ENCODE data around the gene SH3BGRL3.
"Not testable (repeated sequence)": the region's sequence is repeated elsewhere in the genome, so short reads cannot be mapped to it uniquely, and the experiment has no call there.

Gene SH3BGRL3

GRCh38 chr1:26279456-26280332 lies at the start of gene SH3BGRL3:
SH3BGRL3 (plus strand) TSS chr1:26280086; CDS start chr1:26280156, 70 bp downstream.
- DNase-seq (ENCODE audit: low spot score): peak; percentile 89

GRCh38 chr1:26230682-26231081 lies 49.2 kb upstream of the SH3BGRL3 start:
- not testable (repeated sequence) for DNase-seq (ENCODE audit: low spot score)

DNA sequence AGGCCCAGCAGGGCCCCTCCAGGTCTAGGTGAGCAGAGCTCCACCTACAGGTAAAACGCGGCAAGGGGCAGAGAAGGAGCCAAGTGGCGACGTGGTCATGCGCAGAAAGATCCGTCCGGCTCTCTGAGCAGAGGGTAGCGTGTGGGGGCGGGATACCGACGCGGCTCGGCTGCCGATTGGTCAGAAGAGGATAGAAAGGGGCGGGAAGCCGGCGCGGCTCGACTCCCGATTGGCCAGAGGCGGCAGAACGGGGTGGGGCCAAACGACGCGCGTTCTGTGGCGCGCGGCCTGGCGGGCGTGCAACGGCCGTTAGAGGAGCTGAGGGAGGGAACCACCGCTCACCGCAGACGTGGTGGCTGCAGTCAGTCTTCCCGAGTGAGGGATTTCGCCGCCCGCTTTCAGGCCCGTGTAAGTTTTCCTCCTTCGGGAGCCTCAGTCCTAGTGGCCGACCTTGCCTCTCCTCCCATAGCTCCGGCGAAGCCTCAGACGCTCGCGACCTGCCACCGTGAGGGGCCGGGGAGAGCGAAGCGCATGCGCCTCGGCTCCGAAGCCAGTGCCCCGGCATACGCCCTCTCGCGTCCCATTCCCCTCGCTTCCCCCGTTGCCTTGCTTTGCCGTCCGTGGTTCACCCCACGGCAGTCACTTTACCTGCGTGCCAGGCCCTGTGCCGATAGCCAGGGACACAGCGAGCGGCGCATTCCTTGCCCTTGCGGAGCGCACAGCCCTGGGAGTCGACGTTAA lies 45.8 kb upstream of the SH3BGRL3 start, which contains the start of gene CEP85:
Gene CEP85 (plus strand): TSS at position 298 of the 741 bp plus-strand sequence. CDS start 5,584 bp downstream, outside the sequence.
- DNase-seq (ENCODE audit: low spot score): peak; percentile 99

DNA sequence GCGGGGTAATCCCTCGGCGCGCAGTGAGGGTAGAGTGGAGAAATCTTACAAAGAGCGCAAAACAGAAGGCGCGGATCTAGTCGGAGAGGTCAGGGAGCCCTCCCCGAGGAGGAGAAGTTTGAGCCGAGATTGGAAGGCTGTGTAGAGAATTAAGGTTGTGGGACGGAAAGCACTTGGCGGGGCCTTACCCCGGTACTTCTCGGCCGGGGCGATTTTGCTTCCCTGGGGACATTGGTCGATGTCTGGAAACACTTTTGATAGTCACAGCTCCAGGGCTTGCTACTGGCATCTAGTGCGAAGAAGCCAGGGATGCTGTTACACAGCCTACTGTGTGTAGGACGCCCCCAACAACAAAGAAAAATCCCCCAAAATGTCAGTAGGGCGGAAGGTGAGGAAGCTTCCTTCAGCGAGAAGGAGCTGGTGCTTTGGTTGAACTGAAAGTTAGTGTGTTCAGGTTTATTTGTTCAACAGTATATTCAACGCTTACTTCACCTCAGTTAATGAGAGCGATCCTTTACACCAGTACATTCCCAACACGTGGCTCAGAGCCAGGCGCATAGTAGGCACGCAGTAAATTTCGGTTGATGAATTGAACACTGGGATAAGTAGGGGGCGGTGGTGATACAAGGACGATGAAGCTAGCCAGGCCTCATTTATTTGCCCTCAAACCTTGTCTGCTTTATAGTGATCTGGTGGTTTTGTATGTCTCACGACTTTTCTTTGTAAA lies 45.1 kb upstream of the SH3BGRL3 start:
- DNase-seq (ENCODE audit: low spot score): no peak

- DNase-seq (ENCODE audit: low spot score): no peak
Measured at GRCh38 chr1:26237230-26237966, 42.5 kb upstream of the SH3BGRL3 start.

GRCh38 chr1:26239936-26240335 lies 40.0 kb upstream of the SH3BGRL3 start:
- no peak for DNase-seq (ENCODE audit: low spot score)

DNA sequence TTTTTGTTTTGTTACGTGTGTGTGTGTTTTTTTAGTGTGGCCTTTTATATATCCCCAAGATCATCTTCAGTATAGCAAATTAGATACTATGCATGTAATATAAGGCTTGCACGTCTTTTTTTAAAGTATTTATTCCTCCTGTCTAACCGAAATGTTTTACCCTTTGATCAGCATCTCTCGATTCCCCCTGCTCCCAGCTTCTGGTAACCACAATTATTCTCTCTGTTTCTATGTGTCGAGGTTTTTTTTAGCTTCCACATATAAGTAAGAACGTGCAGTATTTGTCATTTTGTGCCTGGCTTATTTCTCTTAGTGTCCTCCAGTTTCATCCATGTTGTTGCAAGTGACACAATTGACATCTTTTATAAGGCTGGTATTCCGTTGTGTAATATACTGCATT lies 27.2 kb upstream of the SH3BGRL3 start:
- DNase-seq (ENCODE audit: low spot score): no peak

DNA sequence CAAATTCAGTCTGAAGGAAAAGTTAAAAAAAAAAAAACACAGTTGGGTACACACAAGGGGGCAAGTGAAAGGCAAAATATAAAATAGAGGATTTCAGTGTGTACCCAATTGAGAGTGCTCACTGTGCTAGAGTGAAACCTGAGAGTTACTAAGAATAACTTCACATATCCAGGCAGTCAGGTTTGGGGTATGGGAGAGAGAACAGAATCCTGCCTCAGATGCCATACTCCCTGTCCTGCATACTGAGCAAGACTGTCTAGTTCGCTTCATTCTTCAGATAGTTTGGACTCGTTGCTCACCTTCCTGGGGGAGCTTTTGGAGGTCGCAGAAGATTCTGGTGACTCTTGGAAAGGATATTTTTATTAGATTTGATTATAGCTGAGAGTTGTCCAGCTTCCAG lies 25.5 kb upstream of the SH3BGRL3 start:
- no peak for DNase-seq (ENCODE audit: low spot score)

GRCh38 chr1:26257222-26257621 lies 22.7 kb upstream of the SH3BGRL3 start:
- DNase-seq (ENCODE audit: low spot score): no peak

DNA sequence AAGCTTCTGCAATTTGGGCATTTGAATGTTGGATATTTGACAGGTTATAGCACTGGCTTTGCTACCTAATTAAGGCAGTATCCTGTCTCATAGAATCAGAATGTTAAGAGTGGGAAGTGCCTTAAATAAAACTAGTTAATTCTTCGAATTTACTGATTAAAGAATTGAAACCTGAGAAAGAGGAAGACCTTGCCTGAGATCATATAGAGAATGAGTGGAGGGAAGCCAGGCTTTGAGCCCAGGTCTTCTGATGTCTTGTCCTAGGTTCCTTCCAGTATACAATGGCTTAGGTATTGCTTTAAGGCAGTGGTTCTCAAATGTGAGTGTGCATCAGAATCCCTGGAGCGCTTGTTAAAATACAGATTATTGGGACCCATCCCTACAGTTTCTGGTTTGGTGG lies 20.9 kb upstream of the SH3BGRL3 start:
- DNase-seq (ENCODE audit: low spot score): no peak

- no peak for DNase-seq (ENCODE audit: low spot score)
Measured at GRCh38 chr1:26259578-26259977, 20.3 kb upstream of the SH3BGRL3 start.

- DNase-seq (ENCODE audit: low spot score): no peak
Measured at GRCh38 chr1:26263212-26263611, 16.7 kb upstream of the SH3BGRL3 start.

GRCh38 chr1:26265405-26265804 lies 14.5 kb upstream of the SH3BGRL3 start:
- no peak for DNase-seq (ENCODE audit: low spot score)

GRCh38 chr1:26268290-26269197 lies 11.3 kb upstream of the SH3BGRL3 start:
- no peak for DNase-seq (ENCODE audit: low spot score)

DNA sequence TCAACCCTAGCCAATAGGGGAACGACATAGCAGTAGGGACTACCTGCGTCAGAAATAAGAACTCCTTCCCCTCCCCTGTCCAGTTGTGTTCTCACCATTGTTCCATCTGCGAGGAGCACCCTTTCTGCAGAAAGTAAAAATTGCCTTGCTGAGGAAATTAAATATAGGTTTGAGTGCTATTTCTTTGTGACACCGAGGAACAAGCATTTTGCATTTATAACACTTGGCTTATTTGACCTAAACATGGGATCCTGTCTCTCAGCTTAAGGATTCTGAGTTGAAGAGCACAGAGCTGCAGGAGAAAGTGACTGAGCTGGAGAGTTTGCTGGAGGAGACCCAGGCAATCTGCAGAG lies 10.7 kb upstream of the SH3BGRL3 start:
- no peak for DNase-seq (ENCODE audit: low spot score)

GRCh38 chr1:26274801-26275425 lies 5.0 kb upstream of the SH3BGRL3 start:
- DNase-seq (ENCODE audit: low spot score): no peak

- peak; percentile 81 for DNase-seq (ENCODE audit: low spot score)
Measured at GRCh38 chr1:26275580-26276431, 4.1 kb upstream of the SH3BGRL3 start.

GRCh38 chr1:26276432-26276838 lies 3.5 kb upstream of the SH3BGRL3 start:
- DNase-seq (ENCODE audit: low spot score): no peak

DNA sequence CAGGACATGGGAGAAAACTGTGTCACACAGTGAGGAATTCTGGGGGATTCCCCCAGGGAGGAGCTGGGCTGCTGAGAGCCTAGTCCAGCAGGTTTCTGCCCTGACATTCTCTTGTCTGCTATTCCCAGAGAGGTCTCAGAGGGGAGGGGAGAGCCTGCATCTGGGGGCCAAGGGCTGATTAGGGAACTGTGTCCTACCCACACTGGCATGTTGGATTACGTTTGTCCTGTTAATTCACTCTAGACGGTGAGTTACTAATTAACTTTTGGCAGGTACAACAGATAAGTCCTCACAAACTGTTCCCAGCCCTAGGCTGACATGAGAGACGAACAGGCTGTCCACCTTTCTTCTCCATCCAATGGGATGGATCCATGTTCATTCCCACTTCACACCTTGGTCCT lies 2.6 kb upstream of the SH3BGRL3 start:
- DNase-seq (ENCODE audit: low spot score): no peak
